Measurements from ENCODE around the gene KIAA1549.
A peak's percentile ranks its signal among the peaks of the same experiment; 100 is the strongest.

Gene KIAA1549

DNA sequence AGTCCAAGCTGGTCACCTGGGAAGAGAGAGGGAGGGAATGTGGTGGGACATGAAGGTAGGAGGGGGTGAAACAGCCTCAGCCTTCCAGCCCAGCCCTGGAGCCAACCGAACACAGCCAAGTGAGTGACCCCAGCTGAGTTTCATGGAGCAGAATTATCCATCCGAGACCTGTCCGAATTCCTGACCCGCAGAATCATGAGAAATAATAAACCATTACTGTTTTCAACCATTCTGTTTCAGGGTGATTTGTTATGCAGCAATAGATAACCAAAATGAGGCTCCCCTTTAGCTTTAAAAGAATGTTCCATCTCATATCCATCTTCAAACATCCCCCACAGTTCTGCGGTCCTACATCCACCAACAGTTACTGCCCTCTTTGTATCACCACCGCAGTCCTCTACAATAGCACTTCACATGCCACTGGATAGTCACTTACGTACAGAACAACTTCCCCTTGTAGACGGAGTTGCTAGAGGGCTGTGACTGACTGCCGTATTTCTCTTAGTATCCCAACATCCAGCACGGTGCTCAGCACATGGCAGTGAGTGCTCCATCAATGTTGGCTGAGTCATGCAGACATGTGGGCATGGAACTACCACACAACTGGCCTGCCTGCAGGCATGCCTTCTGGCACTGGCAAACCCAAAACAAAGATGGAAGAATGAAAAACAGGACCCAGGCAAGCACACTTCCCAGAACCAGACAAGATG lies 18.5 kb downstream of the KIAA1549 start:
- Mint-ChIP-seq H3K9me3 (peaks cover 0 to 4% of the 10 kb centered on the region in 2 donors), H3K36me3 (no peaks in the 10 kb centered on the region), H3K27me3 (peaks cover 10 to 16% of the 10 kb centered on the region in 2 donors), H3K4me1 (peaks cover 0 to 3% of the 10 kb centered on the region in 2 donors), H3K27ac (no peak overlapping the region), H3K4me3 (no peak overlapping the region)
- peak in 1 of 2 donors; percentile 19 for ATAC-seq (replicated peaks)
- DNase-seq, result no peak

DNA sequence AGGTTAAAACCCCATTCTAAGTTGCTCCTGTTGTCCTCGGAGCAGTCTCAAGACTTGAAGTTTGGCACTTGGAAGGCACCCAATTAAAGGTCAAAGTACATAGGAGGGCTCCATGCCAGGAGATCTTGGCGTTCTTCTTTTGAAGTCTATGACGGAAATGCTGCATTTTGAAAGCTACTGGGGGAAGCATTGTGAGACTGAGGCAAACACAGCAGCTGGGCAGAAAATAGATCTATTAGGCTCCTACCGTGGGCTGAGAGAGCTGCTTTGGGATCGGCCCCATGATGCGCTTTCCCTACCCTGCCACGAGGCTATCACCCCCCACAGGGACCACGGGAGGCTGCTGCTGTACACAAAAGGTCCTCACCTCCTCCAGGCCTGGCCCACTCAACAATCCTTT lies 20.0 kb downstream of the KIAA1549 start:
- H3K27me3 Mint-ChIP-seq, result peaks cover 10 to 16% of the 10 kb centered on the region in 2 donors
- no peak overlapping the region for H3K27ac Mint-ChIP-seq
- peaks cover 6 to 15% of the 10 kb centered on the region in 2 donors for H3K9me3 Mint-ChIP-seq
- H3K4me3 Mint-ChIP-seq, result no peak overlapping the region
- DNase-seq, result no peak
- ATAC-seq (replicated peaks), result no peak
- H3K36me3 Mint-ChIP-seq, result peaks cover 0 to 2% of the 10 kb centered on the region in 2 donors
- peaks cover 0 to 2% of the 10 kb centered on the region in 2 donors for H3K4me1 Mint-ChIP-seq

DNA sequence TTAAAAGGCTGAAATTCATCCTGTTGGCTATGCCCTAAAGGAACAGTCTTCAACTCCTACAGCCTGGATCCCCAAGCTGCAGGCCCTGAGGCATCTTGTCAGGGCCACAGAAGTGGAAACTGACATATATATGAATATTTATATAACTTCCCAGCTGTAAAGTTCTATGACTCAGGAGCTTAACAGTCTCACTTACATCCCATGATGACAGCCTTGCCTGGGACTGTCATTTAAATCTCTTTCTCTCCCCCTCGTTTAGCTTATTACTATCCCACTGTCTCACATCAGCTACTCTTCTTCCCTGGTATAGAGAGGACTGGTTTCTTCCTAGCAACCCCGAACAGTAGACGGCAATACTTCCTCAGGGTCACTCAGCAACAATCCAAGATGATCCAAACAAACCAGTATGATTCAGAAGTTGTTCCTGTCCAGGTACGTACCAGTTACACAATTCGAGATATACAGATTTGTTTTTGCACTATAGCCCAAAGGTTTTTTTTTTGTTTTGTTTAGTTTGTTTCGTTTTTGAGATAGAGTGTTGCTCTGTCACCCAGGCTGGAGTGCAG lies 22.7 kb downstream of the KIAA1549 start:
- DNase-seq (no peak), ATAC-seq (replicated peaks) (no peak)
- Mint-ChIP-seq H3K27me3 (peaks cover 6 to 10% of the 10 kb centered on the region in 2 donors), H3K36me3 (peaks cover 0 to 2% of the 10 kb centered on the region in 2 donors), H3K27ac (no peak overlapping the region), H3K4me3 (no peak overlapping the region), H3K4me1 (peaks cover 0 to 2% of the 10 kb centered on the region in 2 donors), H3K9me3 (peaks cover 8 to 15% of the 10 kb centered on the region in 2 donors)

DNA sequence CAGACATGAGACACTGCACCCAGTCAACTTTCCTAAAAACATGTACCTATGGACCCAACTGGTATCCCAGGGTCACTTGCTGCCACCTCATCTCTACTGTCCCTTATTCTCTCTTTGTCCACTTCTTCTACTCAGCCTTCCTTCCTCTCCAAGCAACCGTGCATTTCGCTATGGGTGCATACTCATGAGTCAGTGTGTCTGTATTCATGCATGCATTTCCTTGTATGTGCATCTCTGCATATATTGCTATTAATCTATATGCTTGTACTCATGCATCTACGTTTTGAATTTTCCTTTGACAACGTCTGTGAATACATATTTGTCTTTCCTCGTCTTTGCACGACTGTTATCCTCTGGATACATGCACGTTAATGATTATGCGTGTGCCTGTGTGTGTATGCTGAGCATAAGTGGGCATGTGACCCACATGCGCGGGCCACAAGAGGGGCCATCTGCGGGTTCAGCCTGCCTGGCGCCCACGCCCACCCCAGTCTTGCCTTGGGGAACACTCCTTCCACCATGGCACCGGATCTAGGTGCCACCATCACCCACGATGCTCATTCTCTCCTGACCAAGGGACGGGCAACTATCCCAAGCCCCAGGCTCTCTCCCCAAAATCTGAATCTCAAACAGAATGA lies 23.3 kb downstream of the KIAA1549 start:
- H3K4me3 Mint-ChIP-seq, result no peak overlapping the region

DNA sequence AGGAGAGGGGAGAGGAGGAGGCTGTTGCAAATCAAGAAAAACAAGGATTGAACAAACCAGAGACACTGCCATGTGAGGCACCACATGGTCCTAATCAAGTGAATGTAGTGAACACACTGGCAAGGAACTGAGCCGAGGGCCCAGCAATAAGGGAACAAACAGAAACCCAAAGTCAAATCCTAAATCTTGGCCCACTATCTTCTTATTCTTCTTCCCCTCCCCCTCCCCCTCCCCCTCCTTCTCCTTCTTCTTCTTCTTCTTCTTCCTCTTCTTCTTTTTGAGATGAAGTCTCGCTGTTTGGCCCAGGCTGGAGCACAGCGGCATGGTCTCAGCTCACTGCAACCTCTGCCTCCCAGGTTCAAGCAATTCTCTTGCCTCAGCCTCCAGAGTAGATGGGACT lies 24.0 kb downstream of the KIAA1549 start:
- no peaks in the 10 kb centered on the region for H3K4me1 Mint-ChIP-seq
- no peak for ATAC-seq (replicated peaks)
- H3K4me3 Mint-ChIP-seq, result no peak overlapping the region
- H3K27ac Mint-ChIP-seq, result no peak overlapping the region
- no peaks in the 10 kb centered on the region for H3K27me3 Mint-ChIP-seq
- DNase-seq, result no peak
- peaks cover 8 to 15% of the 10 kb centered on the region in 2 donors for H3K9me3 Mint-ChIP-seq
- H3K36me3 Mint-ChIP-seq, result peaks cover 0 to 2% of the 10 kb centered on the region in 2 donors

More for the DNA sequence above, 23.3 kb downstream of the KIAA1549 start:
- ATAC-seq (replicated peaks), result no peak
- H3K9me3 Mint-ChIP-seq, result peaks cover 8 to 15% of the 10 kb centered on the region in 2 donors
- H3K4me1 Mint-ChIP-seq, result peaks cover 0 to under 1% of the 10 kb centered on the region in 2 donors
- no peak for DNase-seq
- H3K27me3 Mint-ChIP-seq, result peaks cover 1 to 6% of the 10 kb centered on the region in 2 donors
- peaks cover 0 to 2% of the 10 kb centered on the region in 2 donors for H3K36me3 Mint-ChIP-seq
- H3K27ac Mint-ChIP-seq, result no peak overlapping the region

DNA sequence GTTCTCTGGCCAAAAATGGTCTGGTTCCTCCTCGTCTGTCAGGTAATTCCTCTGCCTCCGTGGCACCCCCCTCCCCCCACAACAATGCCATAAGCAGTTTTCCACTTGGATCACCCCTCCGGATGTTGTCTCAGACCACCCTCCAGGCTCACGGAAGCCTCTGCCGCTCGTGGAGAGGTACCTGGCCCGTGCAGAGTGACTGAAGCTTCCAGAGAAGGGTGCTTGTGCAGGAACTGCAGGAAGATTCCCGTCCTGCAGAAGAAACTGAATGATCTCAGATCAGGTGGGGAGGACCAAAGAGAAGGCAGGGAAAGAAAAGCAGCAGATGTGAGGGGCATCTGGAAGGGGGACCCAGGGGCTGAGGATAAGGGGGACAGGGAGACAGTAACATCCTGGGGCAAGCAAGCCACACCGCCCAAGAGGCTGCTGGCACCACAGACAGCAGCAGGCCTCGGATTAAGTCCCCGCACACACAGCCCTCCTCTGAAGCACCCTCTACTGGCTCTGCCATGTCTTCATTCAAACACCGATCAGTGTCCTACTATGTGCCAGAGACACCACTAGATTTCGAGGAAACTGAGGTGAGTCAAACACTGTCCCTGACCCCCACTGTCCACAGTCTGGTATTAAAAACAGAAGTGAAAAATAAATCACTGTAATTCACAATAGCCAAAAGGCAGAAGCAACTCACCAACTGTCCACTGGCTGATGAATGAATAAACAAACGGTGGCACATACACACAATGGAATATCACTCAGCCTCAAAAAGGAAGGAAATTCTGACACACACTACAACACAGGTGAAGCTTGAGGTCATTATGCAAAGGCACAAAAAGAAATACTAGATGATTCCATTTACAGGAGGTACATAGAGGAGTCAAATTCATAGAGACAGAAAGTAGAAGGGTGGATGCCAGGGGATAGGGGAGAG lies 26.4 kb downstream of the KIAA1549 start:
- H3K4me1 Mint-ChIP-seq, result no peaks in the 10 kb centered on the region
- no peak overlapping the region for H3K27ac Mint-ChIP-seq
- peaks cover 8 to 15% of the 10 kb centered on the region in 2 donors for H3K9me3 Mint-ChIP-seq
- no peak for ATAC-seq (replicated peaks)
- no peak overlapping the region for H3K4me3 Mint-ChIP-seq
- DNase-seq, result no peak
- H3K36me3 Mint-ChIP-seq, result peaks cover 0 to 2% of the 10 kb centered on the region in 2 donors
- H3K27me3 Mint-ChIP-seq, result peaks cover 0 to 13% of the 10 kb centered on the region in 2 donors

DNA sequence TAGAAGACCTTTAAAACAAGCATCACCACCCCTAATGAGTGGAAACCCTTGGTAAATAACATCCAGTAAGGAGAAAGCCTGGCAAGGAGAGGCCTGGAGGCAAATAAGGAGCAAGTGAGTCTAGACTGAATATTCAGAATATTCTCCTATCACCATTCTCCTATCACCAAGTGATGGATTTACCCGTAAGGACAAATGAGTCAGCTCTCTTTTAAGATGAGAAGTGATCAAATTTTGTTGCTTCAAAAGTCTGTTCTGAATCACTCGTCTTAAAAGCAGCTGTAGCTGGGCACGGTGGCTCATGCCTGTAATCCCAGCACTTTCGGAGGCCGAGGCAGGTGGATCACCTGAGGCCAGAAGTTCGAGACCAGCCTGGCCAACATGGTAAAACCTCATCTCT lies 28.4 kb downstream of the KIAA1549 start:
- Mint-ChIP-seq H3K4me3 (no peak overlapping the region), H3K4me1 (no peaks in the 10 kb centered on the region), H3K9me3 (peaks cover 8 to 12% of the 10 kb centered on the region in 2 donors), H3K36me3 (peaks cover 0 to 2% of the 10 kb centered on the region in 2 donors), H3K27me3 (peaks cover 0 to 13% of the 10 kb centered on the region in 2 donors), H3K27ac (no peak overlapping the region)
- no peak for ATAC-seq (replicated peaks)
- no peak for DNase-seq

DNA sequence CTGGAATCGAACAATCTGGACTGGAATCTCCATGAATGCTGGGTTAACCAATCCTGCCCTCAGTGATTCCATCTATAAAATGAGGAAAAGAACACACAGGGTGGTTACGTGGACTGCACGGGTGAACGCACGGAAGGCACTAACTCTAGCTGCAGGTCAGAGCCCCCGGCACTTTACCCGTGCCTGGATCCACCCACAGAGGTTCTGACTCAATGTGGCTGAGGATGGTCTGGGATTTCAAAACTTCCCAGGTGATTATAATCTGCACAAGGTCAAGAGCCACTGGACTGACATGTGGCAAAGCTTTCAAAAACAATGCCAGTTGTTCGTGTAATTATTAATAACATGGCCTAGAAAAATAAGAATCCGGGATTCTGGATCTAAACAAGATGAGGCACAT lies 29.2 kb downstream of the KIAA1549 start:
- no peaks in the 10 kb centered on the region for H3K36me3 Mint-ChIP-seq
- H3K27me3 Mint-ChIP-seq, result peaks cover 0 to 13% of the 10 kb centered on the region in 2 donors
- no peak overlapping the region for H3K4me3 Mint-ChIP-seq
- no peak overlapping the region for H3K27ac Mint-ChIP-seq
- no peak for ATAC-seq (replicated peaks)
- peaks cover 5 to 6% of the 10 kb centered on the region in 2 donors for H3K9me3 Mint-ChIP-seq
- no peak for DNase-seq
- no peaks in the 10 kb centered on the region for H3K4me1 Mint-ChIP-seq

DNA sequence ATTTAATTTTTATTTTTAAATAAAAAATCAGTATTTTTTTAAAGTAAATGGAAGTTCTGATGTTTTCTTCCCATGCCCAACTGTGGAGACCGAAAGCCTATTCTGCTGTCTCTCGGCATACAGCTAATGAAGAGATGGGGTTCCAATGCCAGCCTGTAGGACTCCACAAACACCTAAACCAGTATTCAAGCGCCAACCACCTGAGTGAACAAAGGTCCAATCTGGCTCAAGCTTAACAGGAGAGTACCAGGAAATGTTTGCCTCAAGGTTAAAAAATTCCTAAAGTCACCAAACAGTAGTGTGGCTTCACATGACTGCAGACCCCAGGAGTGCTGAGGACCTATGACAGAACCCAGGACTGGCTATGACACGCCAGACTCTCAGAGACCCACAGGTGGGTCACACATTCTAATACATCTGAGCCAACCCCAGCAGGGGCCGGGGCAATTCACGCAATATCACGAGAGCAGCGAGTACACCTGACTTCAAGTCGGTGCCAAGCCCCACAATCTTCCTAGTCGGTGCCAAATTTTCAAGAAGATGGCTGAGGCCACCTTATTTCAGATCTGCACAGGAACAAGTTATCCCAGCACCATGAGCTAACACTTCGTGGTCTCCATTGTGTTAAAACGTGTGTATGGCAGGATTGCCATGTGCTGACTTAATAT lies 31.6 kb downstream of the KIAA1549 start:
- Mint-ChIP-seq H3K4me1 (no peaks in the 10 kb centered on the region), H3K27ac (no peak overlapping the region), H3K9me3 (no peaks in the 10 kb centered on the region), H3K27me3 (peaks cover 0 to 13% of the 10 kb centered on the region in 2 donors), H3K36me3 (no peaks in the 10 kb centered on the region), H3K4me3 (no peak overlapping the region)
- DNase-seq, result no peak
- no peak for ATAC-seq (replicated peaks)

DNA sequence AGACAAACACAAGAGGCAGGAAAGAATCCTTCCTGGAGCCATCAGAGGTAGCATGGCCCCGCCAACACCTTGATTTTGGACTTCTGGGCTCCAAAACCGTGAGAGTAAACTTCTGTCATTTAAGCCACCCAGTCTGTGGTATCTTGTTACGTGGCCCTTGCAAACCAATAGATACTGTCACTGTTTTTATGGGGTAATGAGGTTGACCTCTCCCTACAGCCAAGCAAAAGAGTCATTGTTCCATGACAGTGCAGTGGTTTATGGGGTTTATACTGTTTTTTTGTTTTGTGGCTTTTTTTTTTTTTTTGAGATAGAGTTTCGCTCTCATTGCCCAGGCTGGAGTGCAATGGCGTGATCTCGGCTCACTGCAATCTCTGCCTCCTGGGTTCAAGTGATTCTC lies 32.8 kb downstream of the KIAA1549 start:
- H3K4me3 Mint-ChIP-seq, result no peak overlapping the region
- H3K4me1 Mint-ChIP-seq, result no peaks in the 10 kb centered on the region
- peaks cover 0 to 13% of the 10 kb centered on the region in 2 donors for H3K27me3 Mint-ChIP-seq
- ATAC-seq (replicated peaks) (no peak), DNase-seq (no peak)
- no peaks in the 10 kb centered on the region for H3K9me3 Mint-ChIP-seq
- H3K27ac Mint-ChIP-seq, result no peak overlapping the region
- H3K36me3 Mint-ChIP-seq, result no peaks in the 10 kb centered on the region

DNA sequence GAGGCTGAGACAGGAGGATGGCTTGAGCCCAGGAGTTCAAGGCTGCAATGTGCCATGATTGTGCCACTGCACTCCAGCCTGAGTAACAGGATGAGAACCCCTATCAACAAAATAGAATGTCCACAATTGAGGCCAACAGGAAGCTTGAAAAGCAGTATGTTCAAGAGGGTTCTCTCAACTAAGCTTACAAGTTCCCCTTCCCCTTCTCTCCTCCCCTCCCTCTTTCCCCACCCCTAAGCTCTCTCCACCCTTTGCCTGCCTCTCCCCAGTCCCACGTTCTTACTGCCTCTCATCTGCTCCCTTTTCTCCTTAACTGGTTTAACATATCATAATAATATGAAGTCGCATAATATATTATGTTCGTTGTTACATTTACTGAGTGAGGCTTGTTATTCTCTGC lies 35.4 kb downstream of the KIAA1549 start:
- Mint-ChIP-seq H3K9me3 (no peaks in the 10 kb centered on the region), H3K27me3 (peaks cover 0 to 5% of the 10 kb centered on the region in 2 donors), H3K4me3 (no peak overlapping the region), H3K4me1 (no peaks in the 10 kb centered on the region), H3K27ac (no peak overlapping the region), H3K36me3 (no peaks in the 10 kb centered on the region)
- DNase-seq, result no peak
- ATAC-seq (replicated peaks), result no peak

DNA sequence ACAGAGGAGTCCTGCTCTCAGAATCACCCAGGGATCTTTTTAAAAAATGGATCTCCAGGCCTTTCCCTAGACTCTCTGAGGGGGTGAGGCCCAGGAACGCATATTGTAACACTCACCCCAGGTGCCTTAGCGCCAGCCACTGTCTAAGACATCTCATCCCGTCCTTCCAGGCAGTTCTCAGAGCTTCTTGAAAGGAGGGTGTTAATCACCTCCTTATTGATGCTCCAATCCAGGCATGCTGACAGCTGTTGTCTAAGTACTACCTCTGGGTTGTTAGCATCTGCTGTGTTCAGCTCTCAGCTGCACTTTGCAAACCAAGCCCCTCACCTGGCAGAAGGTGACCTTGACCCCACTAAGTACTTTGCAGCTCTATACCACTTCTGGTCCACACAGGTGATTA lies 36.0 kb downstream of the KIAA1549 start:
- Mint-ChIP-seq H3K4me3 (no peak overlapping the region), H3K9me3 (no peaks in the 10 kb centered on the region), H3K27me3 (no peaks in the 10 kb centered on the region), H3K36me3 (no peaks in the 10 kb centered on the region), H3K4me1 (no peaks in the 10 kb centered on the region), H3K27ac (no peak overlapping the region)
- no peak for ATAC-seq (replicated peaks)
- DNase-seq, result no peak

DNA sequence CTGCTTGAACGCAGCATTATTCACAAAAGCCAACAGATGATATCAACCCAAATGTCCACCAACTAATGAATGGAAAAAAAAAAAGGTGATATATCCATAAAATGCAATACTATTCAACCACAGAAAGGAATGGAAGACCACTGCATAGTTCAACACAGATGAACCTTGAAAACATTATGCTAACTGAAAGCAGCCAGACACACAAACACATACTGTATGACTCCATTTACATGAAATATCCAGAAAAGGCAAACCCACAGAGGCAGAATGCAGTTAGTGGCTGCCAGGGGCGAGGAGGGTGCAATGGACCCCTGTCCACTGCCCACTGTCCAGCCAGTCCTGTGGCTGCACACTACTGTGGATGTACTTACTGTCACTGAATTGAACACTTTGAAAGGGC lies 36.6 kb downstream of the KIAA1549 start:
- no peaks in the 10 kb centered on the region for H3K36me3 Mint-ChIP-seq
- DNase-seq (no peak), ATAC-seq (replicated peaks) (no peak)
- H3K27ac Mint-ChIP-seq, result no peak overlapping the region
- H3K4me3 Mint-ChIP-seq, result no peak overlapping the region
- H3K27me3 Mint-ChIP-seq, result no peaks in the 10 kb centered on the region
- no peaks in the 10 kb centered on the region for H3K4me1 Mint-ChIP-seq
- H3K9me3 Mint-ChIP-seq, result no peaks in the 10 kb centered on the region

DNA sequence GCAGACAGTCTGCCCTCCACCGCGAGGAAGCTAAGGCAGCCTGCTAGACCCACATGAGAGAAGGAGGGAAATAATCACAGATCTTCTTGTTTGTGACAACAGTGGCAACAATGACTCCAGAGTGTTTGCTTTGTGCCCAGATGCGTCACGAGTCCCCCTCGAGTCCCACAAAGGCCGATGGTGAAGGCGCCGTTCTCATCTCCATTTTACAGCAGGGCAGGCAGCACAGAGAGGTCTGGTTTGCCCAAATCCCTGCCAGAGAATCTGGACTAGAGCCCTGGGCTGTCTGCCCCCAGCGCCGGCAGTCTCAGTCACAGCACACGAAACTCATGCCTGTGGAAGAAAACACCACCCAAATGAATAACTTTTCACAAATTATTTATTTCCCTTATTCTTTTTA lies 38.1 kb downstream of the KIAA1549 start:
- H3K36me3 Mint-ChIP-seq, result no peaks in the 10 kb centered on the region
- ATAC-seq (replicated peaks) (no peak), DNase-seq (no peak)
- H3K27me3 Mint-ChIP-seq, result no peaks in the 10 kb centered on the region
- H3K9me3 Mint-ChIP-seq, result no peaks in the 10 kb centered on the region
- no peak overlapping the region for H3K4me3 Mint-ChIP-seq
- no peaks in the 10 kb centered on the region for H3K4me1 Mint-ChIP-seq
- H3K27ac Mint-ChIP-seq, result no peak overlapping the region
